Measurements from ENCODE around the gene WNT7A.

Gene WNT7A

DNA sequence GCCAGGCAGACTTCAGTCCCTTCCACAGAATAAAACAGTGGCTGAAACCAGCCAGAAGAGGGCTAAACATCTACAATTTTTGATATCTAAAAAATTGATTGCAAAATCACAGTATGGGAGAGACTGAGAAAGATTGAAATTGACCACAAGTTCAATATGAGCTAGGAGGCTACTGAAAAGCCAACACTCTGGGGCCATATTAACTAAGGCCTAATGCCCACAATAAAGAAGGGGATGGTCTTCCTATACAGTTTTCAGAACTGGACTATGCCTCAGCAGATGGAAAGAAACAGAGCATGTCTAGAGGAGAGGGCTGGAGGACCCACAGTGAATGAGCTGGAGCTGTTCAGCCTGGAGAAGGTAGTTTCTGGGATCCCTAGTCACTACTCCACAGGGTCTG is 53.2 kb downstream of the WNT7A start:
- no peak for DNase-seq (ENCODE audit: low read depth)

DNA sequence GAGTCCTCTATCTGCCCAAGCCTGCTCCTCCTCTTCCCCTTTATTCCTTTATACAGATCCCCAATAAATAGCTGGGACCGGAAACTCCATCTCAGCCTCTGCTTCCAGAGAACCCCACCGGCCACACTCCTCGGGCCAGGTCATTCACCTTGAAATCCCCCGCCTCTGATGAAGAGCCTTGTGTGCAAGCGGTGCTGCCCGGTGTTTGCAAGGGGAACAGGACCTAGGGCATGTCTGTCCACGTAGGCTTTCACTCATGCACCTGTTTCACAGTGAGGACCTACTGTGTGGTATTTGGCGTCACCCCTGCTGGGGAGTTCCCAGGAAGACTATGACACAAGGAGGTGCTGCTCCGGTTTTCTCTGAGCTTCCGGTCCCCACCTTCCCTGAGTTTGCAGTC is 54.0 kb downstream of the WNT7A start:
- DNase-seq (ENCODE audit: low read depth) = no peak

GRCh38 chr3:13825311-13825579 is 54.6 kb downstream of the WNT7A start:
- no peak for DNase-seq (ENCODE audit: low read depth)

DNA sequence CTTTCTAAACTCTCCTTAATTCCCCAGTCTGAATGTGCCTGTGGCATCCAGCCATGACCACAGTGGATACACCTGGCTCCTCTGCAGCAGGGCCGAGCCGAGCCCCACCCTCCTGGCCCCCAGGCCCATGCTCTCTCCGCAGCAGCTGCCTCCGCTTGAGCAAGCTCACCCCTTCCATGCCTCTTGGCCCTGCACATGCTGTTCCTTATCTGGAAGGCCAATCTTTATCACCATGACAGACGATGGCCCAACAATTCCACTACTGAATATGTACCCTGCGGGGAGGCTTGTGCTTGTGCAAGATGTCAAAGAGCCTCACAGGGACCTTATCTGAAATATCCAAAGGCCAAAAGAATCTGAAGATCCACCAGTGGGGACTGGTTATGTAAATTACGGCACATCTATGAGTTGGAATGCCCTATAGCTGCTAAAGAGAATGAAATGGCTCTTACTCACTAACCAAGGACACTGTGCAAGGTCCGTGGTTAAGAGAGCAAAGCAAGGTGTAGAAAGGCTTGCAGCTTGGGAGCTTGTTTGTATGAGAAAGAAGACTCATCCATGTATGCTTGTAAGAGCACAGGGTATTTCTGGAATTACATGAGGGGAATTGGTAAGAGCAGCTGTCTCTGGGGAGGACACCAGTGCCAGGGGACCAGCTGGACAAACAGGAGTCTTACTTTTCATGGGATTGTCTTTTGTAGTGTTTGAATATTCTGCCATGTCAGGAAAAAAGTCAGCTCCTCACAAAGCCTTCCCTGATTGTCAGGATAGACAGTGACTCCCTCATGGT is 55.2 kb downstream of the WNT7A start:
- no peak for DNase-seq (ENCODE audit: low read depth)

- no peak for DNase-seq (ENCODE audit: low read depth)
Measured at GRCh38 chr3:13823692-13824091, 56.2 kb downstream of the WNT7A start.

GRCh38 chr3:13822871-13823585 is 56.8 kb downstream of the WNT7A start:
- DNase-seq (ENCODE audit: low read depth) = no peak

DNA sequence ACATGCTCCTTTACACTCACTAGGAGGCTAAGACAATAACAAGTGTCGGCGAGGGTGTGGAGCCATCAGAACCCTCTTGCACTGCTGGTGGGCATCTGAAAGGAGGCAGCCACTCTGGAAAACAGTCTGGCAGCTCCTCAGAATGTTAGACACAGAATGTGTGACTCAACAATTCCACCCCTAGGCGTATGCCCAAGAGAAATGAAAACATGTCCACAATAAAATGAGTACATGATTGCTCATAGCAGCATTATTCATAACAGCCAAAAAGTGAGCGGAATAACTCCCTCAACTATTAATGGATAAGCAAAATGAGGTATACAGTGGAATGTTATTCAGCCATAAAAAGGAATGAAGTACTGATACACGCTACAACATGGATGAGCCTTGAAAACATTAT is 57.8 kb downstream of the WNT7A start:
- no peak for DNase-seq (ENCODE audit: low read depth)

GRCh38 chr3:13821126-13821525 is 58.7 kb downstream of the WNT7A start:
- no peak for DNase-seq (ENCODE audit: low read depth)

- no peak for DNase-seq (ENCODE audit: low read depth)
Measured at GRCh38 chr3:13818919-13819318, 61.0 kb downstream of the WNT7A start.

GRCh38 chr3:13815088-13815683 is 64.7 kb downstream of the WNT7A start:
- no peak for DNase-seq (ENCODE audit: low read depth)

GRCh38 chr3:13812034-13812471 is 67.8 kb downstream of the WNT7A start:
- DNase-seq (ENCODE audit: low read depth) = no peak

DNA sequence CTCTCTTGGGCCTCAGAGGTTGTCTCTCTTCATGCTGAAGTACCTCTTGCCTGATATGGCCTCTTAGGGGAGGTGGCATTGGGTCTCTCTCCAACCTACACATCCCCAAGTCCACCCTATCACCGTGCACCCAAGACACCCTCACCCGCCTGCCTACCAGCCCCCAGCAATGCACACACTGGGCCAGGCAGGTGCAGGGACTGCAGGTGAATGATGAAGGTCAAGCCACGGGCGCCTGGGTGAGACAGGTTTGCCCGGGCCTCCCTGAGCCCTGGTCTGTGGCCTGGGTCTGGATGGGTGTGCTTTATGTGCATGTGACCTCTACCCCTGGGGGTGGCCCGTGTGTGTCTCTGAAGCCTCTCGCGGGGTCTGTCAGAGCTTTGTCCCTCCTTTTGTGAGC is 68.3 kb downstream of the WNT7A start:
- no peak for DNase-seq (ENCODE audit: low read depth)

GRCh38 chr3:13808550-13808949 is 71.3 kb downstream of the WNT7A start:
- no peak for DNase-seq (ENCODE audit: low read depth)

DNA sequence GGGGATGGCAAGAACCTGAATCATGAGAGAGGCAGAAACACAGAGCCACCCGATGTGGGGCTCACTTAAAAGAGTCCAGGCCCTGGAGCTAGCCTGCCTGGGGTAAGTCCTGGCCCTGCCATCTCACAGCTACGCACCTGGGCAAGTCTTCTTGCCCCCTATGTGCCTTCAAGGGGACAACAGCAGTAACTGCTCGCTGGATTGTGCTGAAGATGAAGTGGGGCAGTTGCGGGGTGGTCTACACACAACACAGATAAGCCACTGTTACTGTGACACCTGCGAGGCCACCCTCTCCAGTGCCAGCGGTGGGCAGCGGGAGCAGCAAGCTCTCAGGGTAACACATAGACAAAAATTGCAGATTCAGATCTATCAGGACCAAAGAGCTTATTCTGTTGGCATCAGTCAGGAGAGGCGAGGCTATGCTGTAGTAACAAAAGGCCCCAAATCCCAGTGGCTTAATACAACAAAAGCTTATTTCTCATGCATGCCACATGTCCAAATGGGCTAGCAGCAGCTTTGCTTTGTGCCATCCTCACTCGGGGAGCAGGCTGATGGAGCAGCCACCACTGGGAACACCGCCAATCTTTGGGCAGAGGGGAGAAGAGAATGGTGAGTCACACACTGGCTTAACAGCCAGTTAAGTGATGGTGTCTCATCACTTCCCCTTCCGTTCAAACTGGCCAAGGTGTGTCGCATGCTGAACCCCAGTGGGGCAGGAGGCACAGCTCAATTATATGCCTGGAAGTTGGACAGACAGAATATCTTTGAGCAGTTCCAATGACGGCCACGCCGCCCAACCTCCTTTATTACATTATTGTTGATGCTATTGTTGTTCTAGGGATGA is 78.3 kb downstream of the WNT7A start:
- no peak for DNase-seq (ENCODE audit: low read depth)

DNA sequence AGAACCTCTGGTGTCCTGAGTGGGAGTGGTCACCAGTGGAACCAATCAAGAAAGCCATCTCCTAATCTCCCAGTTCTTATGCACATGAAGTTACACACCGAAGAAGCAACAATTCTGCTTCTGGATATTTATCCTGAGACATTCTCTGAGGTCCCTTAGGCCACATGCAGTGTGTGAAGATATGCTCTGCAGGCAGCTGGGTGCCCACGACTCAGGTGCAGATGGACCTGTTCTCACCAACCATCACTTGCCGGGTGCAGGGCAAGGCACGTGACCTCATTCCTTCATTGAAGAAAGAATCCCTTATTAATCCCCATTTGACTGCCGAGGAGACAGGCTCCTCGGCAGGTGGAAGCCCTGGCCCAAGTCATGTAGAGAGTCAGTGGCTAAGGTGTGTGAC is 79.8 kb downstream of the WNT7A start:
- DNase-seq (ENCODE audit: low read depth) = no peak

DNA sequence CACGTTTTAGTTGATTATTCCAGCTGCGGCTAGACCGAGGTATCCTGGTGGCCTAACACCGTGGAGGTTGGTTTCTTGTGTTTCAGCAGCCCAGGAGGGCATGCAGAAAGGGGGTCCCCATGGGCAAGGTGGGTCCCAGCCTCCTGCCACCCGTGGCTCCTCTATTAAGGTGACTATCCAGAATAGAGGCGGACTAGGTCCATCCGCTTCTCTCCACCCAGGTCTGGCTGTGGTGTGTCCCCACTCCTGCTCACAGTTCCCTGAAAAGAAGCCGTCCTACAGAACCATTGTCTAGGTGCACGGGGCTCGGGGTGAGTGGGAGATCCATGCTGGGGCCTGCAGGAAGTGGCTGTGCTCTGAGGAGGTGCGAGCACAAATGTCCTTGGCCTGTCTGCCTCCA is 81.5 kb downstream of the WNT7A start:
- no peak for DNase-seq (ENCODE audit: low read depth)

DNA sequence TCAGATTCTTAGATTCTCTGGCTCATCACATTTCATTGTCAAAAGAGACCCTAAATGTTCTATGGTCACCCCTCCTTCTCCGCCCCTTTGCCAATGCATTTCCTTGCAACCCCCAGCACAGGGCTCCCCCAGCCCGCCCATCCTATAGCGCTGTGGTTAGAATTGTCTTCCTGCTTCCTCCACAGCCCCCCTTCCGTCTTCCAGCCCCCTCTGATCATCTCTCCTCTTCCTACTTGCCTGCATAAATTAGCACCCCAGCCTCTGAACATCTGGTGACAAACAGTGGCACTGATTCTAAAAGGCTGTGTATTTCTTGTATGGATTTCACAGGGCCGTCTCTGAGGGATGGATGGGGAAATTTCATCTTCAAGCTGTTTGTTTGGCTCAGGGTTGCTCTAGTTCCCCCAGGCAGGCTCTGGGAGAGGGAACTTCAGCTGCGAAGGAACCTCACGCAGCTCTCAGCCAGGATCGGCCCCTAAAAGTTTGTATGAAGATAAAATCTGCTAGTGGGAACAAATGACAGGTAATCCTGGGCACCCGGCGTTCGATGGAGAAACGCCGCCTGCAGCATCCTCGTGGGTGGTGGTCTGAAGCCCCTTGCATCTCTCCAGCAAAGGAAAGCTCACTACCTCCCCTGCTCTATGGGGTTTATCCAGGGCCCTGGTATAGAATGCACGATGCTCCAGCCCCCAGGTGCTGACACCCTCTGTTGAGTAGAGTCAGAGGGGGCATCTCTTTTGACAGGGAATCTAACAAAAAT is 83.0 kb downstream of the WNT7A start:
- DNase-seq (ENCODE audit: low read depth) = no peak

- no peak for DNase-seq (ENCODE audit: low read depth)
Measured at GRCh38 chr3:13795816-13796215, 84.1 kb downstream of the WNT7A start.

GRCh38 chr3:13794322-13794721 is 85.5 kb downstream of the WNT7A start:
- DNase-seq (ENCODE audit: low read depth) = no peak

GRCh38 chr3:13793451-13793850 is 86.4 kb downstream of the WNT7A start:
- no peak for DNase-seq (ENCODE audit: low read depth)

GRCh38 chr3:13792512-13793371 is 87.1 kb downstream of the WNT7A start:
- no peak for DNase-seq (ENCODE audit: low read depth)

Data from activated T-cell treated with anti-CD3 and anti-CD28 coated beads for 1 hour (primary cell).